ENCODE data around the gene CNPY3. TPM values are rescaled to one million over a fixed set of nuclear protein-coding genes. Genes with fewer than 3 reads are reported as not detected.

Gene CNPY3
- total RNA-seq, 1 donor from 2014 or later: 20.1 TPM

DNA sequence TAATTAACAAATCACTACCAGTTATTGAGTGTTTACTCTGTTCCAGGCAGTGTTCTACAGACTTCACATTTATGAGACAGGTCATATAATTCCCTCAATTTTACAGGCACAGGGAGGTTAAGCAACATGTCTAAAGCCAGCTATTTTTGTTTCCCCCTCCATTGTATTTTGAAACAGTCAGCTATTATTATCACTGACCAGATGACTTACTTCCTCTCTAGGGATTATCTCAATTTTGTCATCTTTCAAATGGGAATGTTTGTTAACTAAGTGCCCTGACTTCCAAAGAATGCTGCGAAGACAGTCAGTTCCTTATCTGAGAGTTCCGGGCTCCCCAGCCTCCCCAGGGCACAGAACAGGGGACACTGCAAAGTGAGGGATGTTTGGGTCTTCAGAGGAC lies 5.6 kb upstream of the CNPY3 start:
- H3K27me3 ChIP-seq (ENCODE audit: low read depth): peaks cover 11% of the 10 kb centered on the region
- no peak for DNase-seq
- intact Hi-C loops (cut with micrococcal nuclease): no loop called here
- H3K27ac ChIP-seq (replicated peaks): no peak overlapping the region
- no peak for TF ChIP-seq CTCF (IDR thresholded peaks at IDR 0.05; ENCODE audit: borderline replicate concordance)
- no peaks in the 10 kb centered on the region for H3K9me3 ChIP-seq (replicated peaks)
- H3K4me1 ChIP-seq: peaks cover 5% of the 10 kb centered on the region
- no peak overlapping the region for H3K4me3 ChIP-seq
- H3K36me3 ChIP-seq: no peaks in the 10 kb centered on the region

GRCh38 chr6:42925248-42925857 lies 3.9 kb upstream of the CNPY3 start:
- no peak for TF ChIP-seq CTCF (IDR thresholded peaks at IDR 0.05; ENCODE audit: borderline replicate concordance)
- intact Hi-C loops (cut with micrococcal nuclease): no loop called here
- Histone ChIP-seq H3K27me3 (ENCODE audit: low read depth) (peaks cover 11% of the 10 kb centered on the region), H3K4me3 (no peak overlapping the region), H3K9me3 (replicated peaks) (no peaks in the 10 kb centered on the region), H3K27ac (replicated peaks) (no peak overlapping the region), H3K4me1 (peaks cover 18% of the 10 kb centered on the region), H3K36me3 (no peaks in the 10 kb centered on the region)
- DNase-seq: no peak

GRCh38 chr6:42929821-42930360 lies 611 bp downstream of the CNPY3 start:
- intact Hi-C loops (cut with micrococcal nuclease): no loop called here

GRCh38 chr6:42932412-42932811 lies 3.1 kb downstream of the CNPY3 start:
- Histone ChIP-seq H3K36me3 (peaks cover 33% of the 10 kb centered on the region), H3K4me3 (no peak overlapping the region), H3K27ac (replicated peaks) (no peak overlapping the region), H3K27me3 (ENCODE audit: low read depth) (no peaks in the 10 kb centered on the region), H3K9me3 (replicated peaks) (no peaks in the 10 kb centered on the region), H3K4me1 (peaks cover 41% of the 10 kb centered on the region)
- no peak for DNase-seq
- no peak for TF ChIP-seq CTCF (IDR thresholded peaks at IDR 0.05; ENCODE audit: borderline replicate concordance)
- intact Hi-C loops (cut with micrococcal nuclease): no loop called here

More at GRCh38 chr6:42929821-42930360, 611 bp downstream of the CNPY3 start:
- no peak for DNase-seq
- Histone ChIP-seq H3K9me3 (replicated peaks) (no peaks in the 10 kb centered on the region), H3K4me3 (peak overlapping the region; percentile 82), H3K4me1 (peaks cover 41% of the 10 kb centered on the region), H3K36me3 (peaks cover 9% of the 10 kb centered on the region), H3K27ac (replicated peaks) (peak overlapping the region; percentile 95), H3K27me3 (ENCODE audit: low read depth) (peaks cover 8% of the 10 kb centered on the region)
- no peak for TF ChIP-seq CTCF (IDR thresholded peaks at IDR 0.05; ENCODE audit: borderline replicate concordance)

- no peak for DNase-seq
- H3K4me3 ChIP-seq: no peak overlapping the region
- peaks cover 40% of the 10 kb centered on the region for H3K4me1 ChIP-seq
- TF ChIP-seq CTCF (IDR thresholded peaks at IDR 0.05; ENCODE audit: borderline replicate concordance): no peak
- intact Hi-C loops (cut with micrococcal nuclease): no loop called here
- H3K27ac ChIP-seq (replicated peaks): no peak overlapping the region
- H3K9me3 ChIP-seq (replicated peaks): no peaks in the 10 kb centered on the region
- H3K27me3 ChIP-seq (ENCODE audit: low read depth): no peaks in the 10 kb centered on the region
- peaks cover 41% of the 10 kb centered on the region for H3K36me3 ChIP-seq
These were observed 3.9 kb downstream of the CNPY3 start for GRCh38 chr6:42933205-42933604.

Measured in left ventricle myocardium inferior (tissue), 1 donor.